ENCODE data around the gene FAM222B. TPM values are rescaled to one million over a fixed set of nuclear protein-coding genes. Genes with fewer than 3 reads are reported as not detected.

FAM222B gene
- total and polyA plus RNA-seq, 9 of the 15 experiments (the other 6 are each of a cell fraction or from before 2014, with no cell fraction given): 4.0 to 34.6 (median 7.5) TPM

- Histone ChIP-seq H3K79me2 (ENCODE audit: control insufficient read depth, insufficient read depth, low read length) (peaks cover 31% of the 10 kb centered on the region), H3K9ac (ENCODE audit: insufficient read depth in 1 of 2, low read depth in 2 of 2, low read length in 2 of 2) (no peak overlapping the region; a peak in 1 of 4 replicates), H3K36me3 (ENCODE audit: control insufficient read depth, insufficient read depth, low read length) (peaks cover 19% of the 10 kb centered on the region), H4K20me1 (replicated peaks; ENCODE audit: control insufficient read depth, insufficient read depth, low read length) (peaks cover 16% of the 10 kb centered on the region), H3K4me1 (replicated peaks in 1 of 2; ENCODE audit: control insufficient read depth in 2 of 2, insufficient read depth in 2 of 2, low read length in 2 of 2) (peaks cover 23 to 35% of the 10 kb centered on the region in 2 experiments), H3K27ac (ENCODE audit: extremely low read depth, low read depth, low read length) (no peak overlapping the region), H2AFZ (ENCODE audit: low read depth, low read length) (no peak overlapping the region), H3K4me2 (ENCODE audit: insufficient read depth, low read length) (no peak overlapping the region), H3K4me3 (no peak overlapping the region), H3K27me3 (ENCODE audit: control insufficient read depth in 2 of 2, insufficient read depth in 2 of 2, low read length in 2 of 2) (0 out of 5 replicates have a peak, but pooled peaks cover 0 to 11% of the 10 kb centered on the region in 2 experiments), H3K9me3 (replicated peaks; ENCODE audit: control insufficient read depth, insufficient read depth, low read depth, low read length) (no peaks in the 10 kb centered on the region), H3K9me1 (ENCODE audit: control insufficient read depth, insufficient read depth, low read length) (no peaks in the 10 kb centered on the region)
- CTCF ChIA-PET (ENCODE audit: low intra/inter-chr PET ratio): no interaction called here
- DNase-seq (ENCODE audit: extremely low read depth in 1 of 4, low spot score in 3 of 4): no peak
- TF ChIP-seq PCBP1 (IDR thresholded peaks at IDR 0.05; ENCODE audit: low read depth, low read length, poor library complexity, severe bottlenecking): peak; percentile 33
- TF ChIP-seq, protein P1, sequence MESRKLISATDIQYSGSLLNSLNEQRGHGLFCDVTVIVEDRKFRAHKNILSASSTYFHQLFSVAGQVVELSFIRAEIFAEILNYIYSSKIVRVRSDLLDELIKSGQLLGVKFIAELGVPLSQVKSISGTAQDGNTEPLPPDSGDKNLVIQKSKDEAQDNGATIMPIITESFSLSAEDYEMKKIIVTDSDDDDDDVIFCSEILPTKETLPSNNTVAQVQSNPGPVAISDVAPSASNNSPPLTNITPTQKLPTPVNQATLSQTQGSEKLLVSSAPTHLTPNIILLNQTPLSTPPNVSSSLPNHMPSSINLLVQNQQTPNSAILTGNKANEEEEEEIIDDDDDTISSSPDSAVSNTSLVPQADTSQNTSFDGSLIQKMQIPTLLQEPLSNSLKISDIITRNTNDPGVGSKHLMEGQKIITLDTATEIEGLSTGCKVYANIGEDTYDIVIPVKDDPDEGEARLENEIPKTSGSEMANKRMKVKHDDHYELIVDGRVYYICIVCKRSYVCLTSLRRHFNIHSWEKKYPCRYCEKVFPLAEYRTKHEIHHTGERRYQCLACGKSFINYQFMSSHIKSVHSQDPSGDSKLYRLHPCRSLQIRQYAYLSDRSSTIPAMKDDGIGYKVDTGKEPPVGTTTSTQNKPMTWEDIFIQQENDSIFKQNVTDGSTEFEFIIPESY (CRISPR knock-in tag; IDR thresholded peaks at IDR 0.05): peak; percentile 35; the same call in 1 of the 2 replicates
- TF ChIP-seq NFRKB (IDR thresholded peaks at IDR 0.05; ENCODE audit: low read depth): no peak
- TF ChIP-seq FIP1L1 (IDR thresholded peaks at IDR 0.05; ENCODE audit: low read depth, low read length, poor library complexity, severe bottlenecking): peak; percentile 36
- POLR2A ChIA-PET: interaction anchor here (0.6 to 1.5 kb wide), 2 partner anchors 15 to 570 kb away, joined by 3 read pairs; no protein-coding TSS in a partner anchor
- ATAC-seq: no peak
- no peak for FAIRE-seq
- BruUV-seq (replicated peaks): no TSS peak
- intact Hi-C loops (cut with micrococcal nuclease) (no loop called here), in situ Hi-C loops (cut with MboI) (no loop called here)
- WGBS (ENCODE audit: insufficient coverage, low coverage, missing lambda C conversion rate): 78% methylated on average over 46 of the region's 63 CpGs
Observed at GRCh38 chr17:28716740-28717577, 125.6 kb downstream of the FAM222B start.

All from K562 (cell line).